Endodermal cell (in vitro differentiated cells): Measurements from ENCODE around the gene MARK1. TPM values are rescaled to one million over a fixed set of nuclear protein-coding genes. Genes with fewer than 3 reads are reported as not detected.

Experiments used
- DNase-seq: peaks from one replicate; pipeline ENCODE4 v3.0.0-alpha.2; 2017
- H3K27ac ChIP-seq: 2 replicates; pipeline ENCODE4 v1.5.1; 2013; ENCODE audit warnings: mild to moderate bottlenecking, low read depth, low read length, moderate library complexity
- H3K27me3 ChIP-seq: 2 replicates; pipeline ENCODE4 v1.6.1; 2013; ENCODE audit warnings: mild to moderate bottlenecking, low read length, moderate library complexity; ENCODE audit not compliant: insufficient read depth, control insufficient read depth, poor library complexity, severe bottlenecking
- H3K36me3 ChIP-seq: 2 replicates; pipeline ENCODE4 v1.7.0; 2013; ENCODE audit warnings: mild to moderate bottlenecking, low read length, moderate library complexity; ENCODE audit not compliant: control insufficient read depth, insufficient read depth
- H3K4me1 ChIP-seq: one replicate; pipeline ENCODE4 v1.7.0; 2013; ENCODE audit warnings: low read length; ENCODE audit not compliant: control insufficient read depth, insufficient read depth
- H3K4me3 ChIP-seq: 2 replicates; pipeline ENCODE4 v1.5.1; 2013; ENCODE audit warnings: mild to moderate bottlenecking, low read length, moderate library complexity
- H3K9ac ChIP-seq: 2 replicates; pipeline ENCODE4 v1.6.1; 2013; ENCODE audit warnings: mild to moderate bottlenecking, low read length, moderate library complexity; ENCODE audit not compliant: poor library complexity, severe bottlenecking; ENCODE audit errors: extremely low read depth
- H3K9me3 ChIP-seq: 2 replicates; pipeline ENCODE4 v1.6.1; 2013; ENCODE audit warnings: mild to moderate bottlenecking, low read length, moderate library complexity; ENCODE audit not compliant: control insufficient read depth
- H3K27ac Mint-ChIP-seq: 2 replicates; pipeline ENCODE4 v1.8.0; 2020; ENCODE audit warnings: mixed read lengths
- H3K27me3 Mint-ChIP-seq: 2 replicates; pipeline ENCODE4 v1.8.0; 2021; ENCODE audit warnings: mild to moderate bottlenecking, mixed read lengths; ENCODE audit not compliant: insufficient read depth
- H3K36me3 Mint-ChIP-seq: 2 replicates; pipeline ENCODE4 v1.8.0; 2020; ENCODE audit warnings: low read depth, mixed read lengths
- H3K4me1 Mint-ChIP-seq: 2 replicates; pipeline ENCODE4 v1.8.0; 2020; ENCODE audit warnings: mixed read lengths
- H3K4me3 Mint-ChIP-seq: 2 replicates; pipeline ENCODE4 v1.8.0; 2020; ENCODE audit warnings: mild to moderate bottlenecking, moderate library complexity, mixed read lengths
- H3K9me3 Mint-ChIP-seq: 2 replicates; pipeline ENCODE4 v1.8.0; 2020; ENCODE audit warnings: mild to moderate bottlenecking, mixed read lengths
- CTCF ChIP-seq: fragments of 200-600 bp; sonication (generic); conservative IDR thresholded peaks from 2 replicates; pipeline ENCODE4 v1.5.0; 2021; ENCODE audit warnings: antibody characterized with exemption, mild to moderate bottlenecking
- WGBS, 2 experiments: methylation state at CpG; one replicate each; pipeline versions ENCODE4 v1.1.5 to v1.1.7; 2013; ENCODE audit warnings: missing lambda C conversion rate in 2 of 2, mixed read lengths in 1 of 2; ENCODE audit not compliant: insufficient coverage in 1 of 2, insufficient read length in 1 of 2; 5-methylcytosine and 5-hydroxymethylcytosine counted together
- total RNA-seq, 2 donors: library from RNA; stranded (reverse); fragmentation: NEBNext Ultra II Directional in 1 of 2; extraction: Animal tissue kit (Norgen Biotek cat#: 25700) in 1 of 2; gene quantifications; 2 replicates in 1 of 2; 3 replicates in 1 of 2; pipeline ENCODE4 v1.2.1, GENCODE V29; 2021

Gene MARK1
- total RNA-seq, 2 donors from 2014 or later = 8.8 to 12.6 TPM

- no peak overlapping the region for H3K4me3 Mint-ChIP-seq
- Histone ChIP-seq H3K9ac (no peak overlapping the region), H3K36me3 (no peaks in the 10 kb centered on the region), H3K4me1 (no peaks in the 10 kb centered on the region), H3K9me3 (no peaks in the 10 kb centered on the region), H3K4me3 (no peak overlapping the region), H3K27me3 (no peaks in the 10 kb centered on the region), H3K27ac (no peak overlapping the region)
- no peaks in the 10 kb centered on the region for H3K36me3 Mint-ChIP-seq
- no peak overlapping the region for H3K27ac Mint-ChIP-seq
- H3K4me1 Mint-ChIP-seq = peaks cover 12% of the 10 kb centered on the region
- no peaks in the 10 kb centered on the region for H3K9me3 Mint-ChIP-seq
- no peak for DNase-seq
- no peaks in the 10 kb centered on the region for H3K27me3 Mint-ChIP-seq
- TF ChIP-seq CTCF = no peak
- 87% methylated on average over 2 of the region's 2 CpGs; no CpG with 5 or more reads in 1 of the 2 experiments for WGBS, 2 experiments
These were observed 13.7 kb upstream of the MARK1 start for GRCh38 chr1:220514256-220514655.

GRCh38 chr1:220516014-220516721, 11.8 kb upstream of the MARK1 start:
- Mint-ChIP-seq H3K4me3 (no peak overlapping the region), H3K36me3 (no peaks in the 10 kb centered on the region), H3K4me1 (peaks cover 12% of the 10 kb centered on the region), H3K27ac (peak overlapping the region; percentile 64), H3K9me3 (no peaks in the 10 kb centered on the region), H3K27me3 (no peaks in the 10 kb centered on the region)
- Histone ChIP-seq H3K9ac (no peak overlapping the region), H3K4me1 (no peaks in the 10 kb centered on the region), H3K27me3 (no peaks in the 10 kb centered on the region), H3K27ac (no peak overlapping the region), H3K36me3 (no peaks in the 10 kb centered on the region), H3K9me3 (no peaks in the 10 kb centered on the region), H3K4me3 (no peak overlapping the region)
- no peak for DNase-seq
- TF ChIP-seq CTCF = no peak
- WGBS, 2 experiments = 79 to 85% methylated on average over 5 to 6 of the region's 6 CpGs

- TF ChIP-seq CTCF = no peak
- Histone ChIP-seq H3K27me3 (no peaks in the 10 kb centered on the region), H3K9ac (no peak overlapping the region), H3K36me3 (no peaks in the 10 kb centered on the region), H3K9me3 (no peaks in the 10 kb centered on the region), H3K27ac (no peak overlapping the region), H3K4me1 (no peaks in the 10 kb centered on the region), H3K4me3 (no peak overlapping the region)
- Mint-ChIP-seq H3K36me3 (no peaks in the 10 kb centered on the region), H3K4me3 (no peak overlapping the region), H3K9me3 (no peaks in the 10 kb centered on the region), H3K27me3 (no peaks in the 10 kb centered on the region), H3K4me1 (peaks cover 7% of the 10 kb centered on the region), H3K27ac (no peak overlapping the region)
- no peak for DNase-seq
- WGBS, 2 experiments = 79 to 92% methylated on average over 2 of the region's 2 CpGs
These were observed 11.3 kb upstream of the MARK1 start for GRCh38 chr1:220516722-220517042.
